GM18526 (cell line): Measurements from ENCODE around the gene KLHL2.

Experiments used
- POLR2A ChIP-seq: IDR thresholded peaks from 3 replicates; pipeline ENCODE4 v1.6.1; 2011; ENCODE audit not compliant: insufficient read length; ENCODE audit errors: extremely low read depth

KLHL2 gene, protein sequence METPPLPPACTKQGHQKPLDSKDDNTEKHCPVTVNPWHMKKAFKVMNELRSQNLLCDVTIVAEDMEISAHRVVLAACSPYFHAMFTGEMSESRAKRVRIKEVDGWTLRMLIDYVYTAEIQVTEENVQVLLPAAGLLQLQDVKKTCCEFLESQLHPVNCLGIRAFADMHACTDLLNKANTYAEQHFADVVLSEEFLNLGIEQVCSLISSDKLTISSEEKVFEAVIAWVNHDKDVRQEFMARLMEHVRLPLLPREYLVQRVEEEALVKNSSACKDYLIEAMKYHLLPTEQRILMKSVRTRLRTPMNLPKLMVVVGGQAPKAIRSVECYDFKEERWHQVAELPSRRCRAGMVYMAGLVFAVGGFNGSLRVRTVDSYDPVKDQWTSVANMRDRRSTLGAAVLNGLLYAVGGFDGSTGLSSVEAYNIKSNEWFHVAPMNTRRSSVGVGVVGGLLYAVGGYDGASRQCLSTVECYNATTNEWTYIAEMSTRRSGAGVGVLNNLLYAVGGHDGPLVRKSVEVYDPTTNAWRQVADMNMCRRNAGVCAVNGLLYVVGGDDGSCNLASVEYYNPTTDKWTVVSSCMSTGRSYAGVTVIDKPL

DNA sequence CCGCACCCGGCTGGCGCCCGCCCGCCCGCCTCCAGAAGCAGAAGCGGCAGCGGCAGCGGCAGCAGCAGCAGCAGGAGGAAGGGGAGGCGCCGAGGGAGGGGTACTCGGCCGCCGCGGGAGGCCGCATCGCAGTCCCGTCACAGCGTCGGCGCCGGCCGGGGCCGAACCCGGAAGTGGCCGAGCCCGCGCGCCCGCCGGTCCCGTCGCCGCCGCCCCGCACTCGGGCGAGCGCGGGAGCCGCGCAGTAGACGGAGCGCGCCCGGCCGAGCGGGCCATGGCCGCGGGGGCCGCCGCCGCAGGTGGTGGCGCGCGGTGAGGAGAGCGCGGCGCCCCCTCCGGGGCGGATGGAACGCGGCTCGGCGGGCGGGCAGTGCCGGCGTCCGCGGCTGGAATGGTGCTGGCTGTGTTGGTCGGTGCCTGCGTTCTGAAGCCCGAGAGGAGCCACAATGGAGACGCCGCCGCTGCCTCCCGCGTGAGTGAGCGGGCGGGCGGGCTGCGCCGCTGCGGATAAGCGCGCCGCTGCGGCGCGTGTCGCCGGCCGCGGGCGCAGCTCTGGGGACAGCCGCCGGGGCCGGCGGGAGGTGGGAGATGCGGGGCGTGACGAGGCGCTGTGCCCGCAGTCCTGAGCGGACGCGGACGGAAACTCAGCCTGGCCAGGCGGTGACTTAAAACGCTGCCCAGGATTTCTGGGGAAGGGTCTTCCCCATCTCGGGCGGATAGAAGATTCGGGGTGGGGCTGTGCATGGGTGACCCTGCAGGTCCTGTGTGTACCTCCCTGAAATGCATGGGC, at the start of gene KLHL2:
Gene KLHL2 (plus strand): TSS at position 131 of the 790 bp plus-strand sequence. CDS start 316 bp downstream, at position 447.
- no peak for TF ChIP-seq POLR2A

DNA sequence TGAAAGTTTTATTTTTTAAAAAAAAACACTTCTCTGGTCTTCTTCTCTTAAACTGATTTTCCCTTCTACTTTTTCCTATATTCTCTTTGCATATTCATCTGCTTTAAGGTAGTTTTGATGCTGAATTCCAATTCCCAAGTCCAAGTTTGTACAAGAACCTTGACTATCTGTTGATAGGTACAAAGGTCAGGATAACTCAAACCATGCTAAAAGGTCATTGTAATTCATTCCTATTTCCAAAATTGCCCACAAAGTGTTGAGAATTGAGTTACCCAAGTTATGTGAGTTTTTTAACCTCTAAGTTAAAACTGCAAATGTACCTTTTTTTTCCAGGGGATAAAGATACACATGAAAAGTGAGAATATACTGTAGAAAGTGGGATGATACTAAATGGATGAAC, 48.6 kb upstream of the KLHL2 start:
- TF ChIP-seq POLR2A, result no peak

GRCh38 chr4:165164257-165164656, 43.1 kb upstream of the KLHL2 start:
- TF ChIP-seq POLR2A, result no peak

- TF ChIP-seq POLR2A, result no peak
Measured at GRCh38 chr4:165167650-165168049, 39.7 kb upstream of the KLHL2 start.

DNA sequence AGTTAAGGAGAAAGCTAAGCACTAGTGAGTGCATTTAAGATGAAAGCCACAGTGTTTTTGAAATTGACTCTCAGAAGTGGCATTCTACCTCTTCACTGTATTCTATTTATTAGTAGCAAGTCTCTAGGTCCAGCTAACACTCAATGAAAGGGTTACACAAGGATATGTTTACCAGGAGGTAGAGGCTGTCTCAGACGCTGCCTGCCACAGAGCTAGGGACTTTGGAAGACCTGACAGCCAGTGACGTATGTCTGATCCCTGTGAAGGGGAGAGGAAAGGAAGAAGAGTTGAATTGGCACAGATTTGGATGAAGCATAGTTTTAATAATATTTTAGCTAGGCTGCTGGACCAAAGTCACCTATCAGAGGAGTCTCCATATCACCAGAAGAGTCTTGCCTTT, 36.5 kb upstream of the KLHL2 start:
- no peak for TF ChIP-seq POLR2A

DNA sequence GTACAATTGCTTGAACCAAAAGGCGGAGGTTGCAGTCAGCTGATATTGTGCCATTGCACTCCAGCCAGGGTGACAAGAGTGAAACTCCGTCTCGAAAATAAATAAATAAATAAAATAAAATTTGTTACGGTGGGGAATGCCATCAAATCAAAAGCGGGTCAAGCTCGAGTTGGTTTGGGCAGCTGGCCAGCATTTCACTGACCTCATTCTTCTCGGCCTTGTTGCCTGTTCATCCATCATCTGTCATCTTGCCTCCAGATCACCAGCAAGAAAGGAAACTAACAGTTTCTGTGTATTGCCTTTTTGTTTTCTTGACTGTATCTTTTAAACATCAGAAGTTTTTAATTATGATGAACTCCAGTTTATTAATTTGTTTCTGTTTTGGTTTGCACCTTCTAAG, 31.5 kb upstream of the KLHL2 start:
- TF ChIP-seq POLR2A, result no peak

- TF ChIP-seq POLR2A, result no peak
Measured at GRCh38 chr4:165177725-165178666, 29.4 kb upstream of the KLHL2 start.

- no peak for TF ChIP-seq POLR2A
Measured at GRCh38 chr4:165184220-165184619, 23.1 kb upstream of the KLHL2 start.

DNA sequence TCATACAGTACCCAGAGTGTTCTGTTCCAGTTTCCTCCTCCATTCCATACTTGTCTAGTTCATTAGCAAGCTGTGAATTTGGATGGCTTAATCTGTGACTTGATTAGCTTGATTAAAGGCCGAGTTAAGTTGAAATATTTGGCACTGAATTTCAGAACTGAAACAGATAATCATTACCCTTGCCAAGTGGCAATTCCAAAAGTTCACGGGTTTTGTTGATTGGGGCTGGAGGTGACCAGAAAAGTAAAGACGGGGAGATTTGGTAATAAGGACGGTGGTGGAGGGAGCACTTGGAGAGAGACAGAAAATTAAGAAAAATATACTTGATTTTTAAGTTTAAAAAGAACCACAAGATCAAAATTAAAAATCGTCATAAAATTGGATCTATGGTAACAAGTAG, 21.9 kb upstream of the KLHL2 start:
- no peak for TF ChIP-seq POLR2A

DNA sequence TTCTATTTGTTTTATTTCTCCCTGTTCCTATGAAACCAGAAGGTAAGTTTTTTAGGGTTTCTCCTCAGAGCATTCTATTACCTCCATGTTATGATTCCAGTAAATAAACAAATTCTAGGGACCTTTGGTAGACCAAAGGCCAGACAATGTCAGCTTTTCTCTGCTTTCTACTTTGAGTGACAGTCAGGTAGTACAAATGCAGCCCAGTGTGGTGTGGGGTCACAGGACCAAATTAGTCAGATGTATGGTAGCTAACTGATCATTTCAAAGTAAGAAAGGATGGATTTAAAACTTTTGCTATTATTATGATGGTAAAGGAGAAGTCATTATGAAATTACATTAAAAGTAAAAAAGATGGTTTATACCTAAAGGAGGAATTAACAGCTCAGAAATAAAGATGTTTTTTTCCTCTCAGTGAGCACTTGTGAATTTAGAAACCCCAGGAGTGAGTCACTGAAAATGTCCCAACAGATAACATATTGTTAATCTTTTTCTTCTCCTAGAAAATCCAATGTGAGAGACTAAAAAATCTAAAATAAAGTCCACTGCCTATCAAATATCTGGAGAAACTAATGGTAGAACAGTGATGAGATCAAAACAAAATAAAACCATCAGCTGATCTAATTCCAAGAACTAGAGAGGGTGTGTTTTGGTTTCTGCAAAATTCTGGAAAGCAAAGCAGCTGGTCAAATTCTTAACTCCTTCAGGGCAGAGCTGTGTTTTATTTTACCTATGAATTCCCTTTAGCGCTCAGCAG, 16.6 kb upstream of the KLHL2 start:
- no peak for TF ChIP-seq POLR2A

GRCh38 chr4:165191348-165191656, 16.1 kb upstream of the KLHL2 start:
- TF ChIP-seq POLR2A, result no peak

- no peak for TF ChIP-seq POLR2A
Measured at GRCh38 chr4:165191814-165192499, 15.4 kb upstream of the KLHL2 start.

- TF ChIP-seq POLR2A, result no peak
Measured at GRCh38 chr4:165192500-165192898, 14.9 kb upstream of the KLHL2 start.

GRCh38 chr4:165192956-165193355, 14.4 kb upstream of the KLHL2 start:
- no peak for TF ChIP-seq POLR2A
